Heart right ventricle (tissue), 16 donors: Measurements from ENCODE around the gene EPS8L3. TPM values are rescaled to one million over a fixed set of nuclear protein-coding genes. Genes with fewer than 3 reads are reported as not detected.

ENCODE experiments used
- ATAC-seq, 8 donors: fragments of 200-7000 bp; cut with Tn5 transposase; one replicate each; pipeline ENCODE4 v1.9.1; 2020; ENCODE audit warnings: mild to moderate bottlenecking in 8 of 8, moderate library complexity in 8 of 8, moderate number of reproducible peaks in 1 of 8
- DNase-seq, 2 donors: peaks; one replicate each; pipeline ENCODE4 v3.0.0-alpha.2; 2020
- H3K27ac ChIP-seq, 10 donors: fragments of 200-600 bp; sonication (generic) in 2 of 10; one replicate each; pipeline versions ENCODE4 v1.5.0 to v1.8.0; 2020 to 2022; ENCODE audit warnings: mild to moderate bottlenecking in 3 of 10
- H3K27me3 ChIP-seq, 7 donors: fragments of 200-600 bp; one replicate each; pipeline ENCODE4 v1.8.0; 2021 to 2022; ENCODE audit warnings: mild to moderate bottlenecking in 2 of 7
- H3K36me3 ChIP-seq, 9 donors: fragments of 200-600 bp; sonication (generic) in 1 of 9; one replicate each; pipeline versions ENCODE4 v1.5.0 to v1.8.0; 2020 to 2022; ENCODE audit warnings: mild to moderate bottlenecking in 2 of 9
- H3K4me1 ChIP-seq, 9 donors: fragments of 200-600 bp; sonication (generic) in 1 of 9; one replicate each; pipeline versions ENCODE4 v1.5.0 to v1.8.0; 2020 to 2022; ENCODE audit warnings: mild to moderate bottlenecking in 4 of 9
- H3K4me3 ChIP-seq, 10 donors: fragments of 200-600 bp; sonication (generic) in 2 of 10; one replicate each; pipeline versions ENCODE4 v1.5.0 to v1.8.0; 2020 to 2022; ENCODE audit warnings: mild to moderate bottlenecking in 7 of 10, moderate library complexity in 2 of 10
- H3K9me3 ChIP-seq, 11 donors: fragments of 200-600 bp in 10 of 11; sonication (generic) in 2 of 11; one replicate each; pipeline versions ENCODE4 v1.5.0 to v1.8.0; 2013 to 2022; ENCODE audit warnings: mild to moderate bottlenecking in 2 of 11, control low read depth in 1 of 11, moderate library complexity in 1 of 11
- CTCF ChIP-seq, 9 donors: fragments of 200-600 bp; sonication (generic) in 2 of 9; IDR thresholded peaks; one replicate each; pipeline versions ENCODE4 v1.5.0 to v1.8.0; 2021 to 2022; ENCODE audit warnings: antibody characterized with exemption in 9 of 9, mild to moderate bottlenecking in 5 of 9, moderate library complexity in 1 of 9
- WGBS, 2 donors: extraction: QIAGEN DNeasy Blood & Tissue Kit; methylation state at CpG; one replicate each; pipeline ENCODE4 v1.1.7; 2013; ENCODE audit warnings: inconsistent platforms in 1 of 2; 5-methylcytosine and 5-hydroxymethylcytosine counted together
- intact Hi-C, 10 donors: fragments of 100-400 bp; cut with DNase I; formaldehyde crosslinking; loops; one replicate each; pipeline versions ENCODE4 v1.11.1 to v1.14.2; 2022
- polyA plus RNA-seq, 2 donors: library from polyadenylated mRNA; stranded (reverse); fragments of 200-250 nt; gene quantifications; one replicate each; pipeline ENCODE4 v1.2.3, GENCODE V29; 2013
- total RNA-seq, 10 donors: library from RNA; stranded (reverse); fragmentation: NEBNext Ultra II Directional in 3 of 10; extraction: Animal tissue kit (Norgen Biotek cat#: 25700) in 3 of 10; gene quantifications; one replicate each; pipeline versions ENCODE4 v1.2.1 to v1.2.4, GENCODE V29; 2021 to 2023
- donor health status: Arrhythmogenic right ventricular cardiomyopathy.
- donor health status: ischemic (EF 13 %, LVEDD 7.1; RV severe dilation, severe dysfunction).
- donor health status: healthy with polysubstance abuse.
- donor health status: DM: no; HTN: yes; CAD: no.
- donor health status: DM: no; HTN: no; CAD: no.
- donor health status: ischemic (EF 25% LVEDD 6.9; RV normal size, moderate dysfunction).
- donor health status: ischemic (EF 25% LVEDD 5.7; RV mildly dilated, moderate dysfunction).
- donor health status: healthy.
- donor health status: DM: yes; HTN: yes; CAD: no.
- donor health status: Ischemic cardiomyopathy.
- donor health status: ischemic (EF 35%, LVEDD 5.7; RV mildly dilated, moderate dysfunction).
- donor health status: nonischemic (EF 11% LVEDD 7.7; RV severe dilation, severe dysfunction).
- donor health status: DM: yes; HTN: yes; CAD: no.
- donor health status: PGD.
- donor health status: ischemic (EF 29% LVEDD 5.4; RV normal size, mild dysfunction).
- donor health status: nonischemic (EF 23%, LVEDD 6.1; RV moderate dilation, normal function).

EPS8L3 gene
- total and polyA plus RNA-seq, 12 donors = 0.49 to 0.61 (median 0.56) TPM; not detected in 9

GRCh38 chr1:109726007-109726406, 37.7 kb downstream of the EPS8L3 start:
- Histone ChIP-seq H3K9me3 (no peaks in the 10 kb centered on the region), H3K4me1 (no peaks in the 10 kb centered on the region), H3K27ac (no peak overlapping the region), H3K4me3 (no peak overlapping the region), H3K36me3 (no peaks in the 10 kb centered on the region), H3K27me3 (no peaks in the 10 kb centered on the region)
- ATAC-seq (no peak), DNase-seq (no peak)
- TF ChIP-seq CTCF (IDR thresholded peaks at IDR 0.05) = no peak
- WGBS, 2 donors = 77 to 84% methylated on average over 1 of the region's 1 CpG
- intact Hi-C loops = no loop called here

GRCh38 chr1:109725510-109725909, 38.2 kb downstream of the EPS8L3 start:
- Histone ChIP-seq H3K27ac (no peak overlapping the region), H3K4me3 (no peak overlapping the region), H3K9me3 (no peaks in the 10 kb centered on the region), H3K27me3 (no peaks in the 10 kb centered on the region), H3K36me3 (no peaks in the 10 kb centered on the region), H3K4me1 (no peaks in the 10 kb centered on the region)
- TF ChIP-seq CTCF (IDR thresholded peaks at IDR 0.05) = no peak
- intact Hi-C loops = no loop called here
- no peak for DNase-seq
- WGBS, 2 donors = 88 to 94% methylated on average over 4 of the region's 4 CpGs
- no peak for ATAC-seq

- TF ChIP-seq CTCF (IDR thresholded peaks at IDR 0.05) = no peak
- H3K27ac ChIP-seq = no peak overlapping the region
- no peak for ATAC-seq
- H3K36me3 ChIP-seq = no peaks in the 10 kb centered on the region
- no peaks in the 10 kb centered on the region for H3K9me3 ChIP-seq
- intact Hi-C loops = no loop called here
- no peak overlapping the region for H3K4me3 ChIP-seq
- H3K4me1 ChIP-seq = no peaks in the 10 kb centered on the region
- DNase-seq = no peak
- no peaks in the 10 kb centered on the region for H3K27me3 ChIP-seq
- WGBS, 2 donors = 70 to 84% methylated on average over 5 of the region's 5 CpGs
These were observed 38.8 kb downstream of the EPS8L3 start for GRCh38 chr1:109724933-109725332.

GRCh38 chr1:109722908-109723691, 40.6 kb downstream of the EPS8L3 start:
- WGBS, 2 donors = 82 to 90% methylated on average over 7 of the region's 7 CpGs
- no peak overlapping the region for H3K4me3 ChIP-seq
- no peak overlapping the region for H3K27ac ChIP-seq
- H3K9me3 ChIP-seq = no peaks in the 10 kb centered on the region
- peaks cover 0 to 6% (median 0%) of the 10 kb centered on the region in 9 donors for H3K4me1 ChIP-seq
- DNase-seq (no peak), ATAC-seq (no peak)
- no peaks in the 10 kb centered on the region for H3K27me3 ChIP-seq
- no peaks in the 10 kb centered on the region for H3K36me3 ChIP-seq
- TF ChIP-seq CTCF (IDR thresholded peaks at IDR 0.05) = no peak
- intact Hi-C loops = no loop called here
